Measurements from ENCODE around the gene SLC22A5.

SLC22A5 gene

GRCh38 chr5:132429463-132430440, 60.2 kb downstream of the SLC22A5 start:
- DNase-seq (ENCODE audit: extremely low spot score), result no peak
- ChIA-PET POLR2A (interaction anchor here (0.9 kb wide), 1 partner anchor 49 kb away, joined by 3 read pairs; no protein-coding TSS in a partner anchor), CTCF (interaction anchor here (0.8 to 10.8 kb wide), 12 partner anchors 9 to 96 kb away, joined by 3 to 104 read pairs (median 6); partner anchors contain the start of gene IRF1)
- TF ChIP-seq CTCF (IDR thresholded peaks at IDR 0.05; ENCODE audit: control extremely low read depth, extremely low read depth, low read depth, missing control alignments), result no peak

GRCh38 chr5:132430746-132431145, 61.2 kb downstream of the SLC22A5 start:
- DNase-seq (ENCODE audit: extremely low spot score), result no peak
- ChIA-PET POLR2A (interaction anchor here (0.6 to 0.9 kb wide), 2 partner anchors 9 to 48 kb away, joined by 3 to 6 read pairs; no protein-coding TSS in a partner anchor), CTCF (interaction anchor here (0.6 to 10.8 kb wide), 11 partner anchors 10 to 71 kb away, joined by 3 to 104 read pairs (median 6); no protein-coding TSS in a partner anchor)
- no peak for TF ChIP-seq CTCF (IDR thresholded peaks at IDR 0.05; ENCODE audit: control extremely low read depth, extremely low read depth, low read depth, missing control alignments)

DNA sequence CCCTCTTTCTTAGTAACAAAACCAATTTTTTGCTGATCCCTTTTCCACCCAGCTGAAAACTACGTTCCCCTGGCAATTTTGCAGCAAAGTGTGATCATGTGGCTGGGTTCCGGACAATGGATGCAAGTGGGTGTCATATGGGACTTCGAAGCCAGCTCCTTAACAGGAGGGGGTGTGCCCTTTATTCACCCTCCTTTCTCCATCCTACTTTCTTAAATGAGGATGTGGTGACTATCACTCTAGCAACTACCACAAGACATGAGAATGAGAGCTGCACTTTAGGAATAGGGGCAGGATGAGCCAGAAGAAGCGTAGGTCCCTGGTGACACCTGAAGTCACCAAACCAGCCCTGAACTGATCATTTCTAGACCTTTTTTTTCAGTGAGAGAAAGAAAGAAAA, 62.1 kb downstream of the SLC22A5 start:
- no peak for TF ChIP-seq CTCF (IDR thresholded peaks at IDR 0.05; ENCODE audit: control extremely low read depth, extremely low read depth, low read depth, missing control alignments)

GRCh38 chr5:132433141-132433540, 63.6 kb downstream of the SLC22A5 start:
- no peak for TF ChIP-seq CTCF (IDR thresholded peaks at IDR 0.05; ENCODE audit: control extremely low read depth, extremely low read depth, low read depth, missing control alignments)
- no peak for DNase-seq (ENCODE audit: extremely low spot score)
- CTCF ChIA-PET, result interaction anchor here (1.0 to 5.3 kb wide), 2 partner anchors 13 to 33 kb away, joined by 5 to 23 read pairs; no protein-coding TSS in a partner anchor
- POLR2A ChIA-PET, result interaction anchor here (0.6 kb wide), 1 partner anchor 11 kb away, joined by 7 read pairs; no protein-coding TSS in a partner anchor

More for the DNA sequence above, 62.1 kb downstream of the SLC22A5 start:
- CTCF ChIA-PET, result interaction anchor here (1.3 to 10.8 kb wide), 7 partner anchors 11 to 70 kb away, joined by 3 to 104 read pairs (median 7); no protein-coding TSS in a partner anchor
- no peak for DNase-seq (ENCODE audit: extremely low spot score)
- POLR2A ChIA-PET, result interaction anchor here (0.5 to 0.7 kb wide), 2 partner anchors 59 to 312 kb away, joined by 3 to 8 read pairs; partner anchors contain the start of gene IRF1

GRCh38 chr5:132434416-132435286, 65.1 kb downstream of the SLC22A5 start:
- CTCF ChIA-PET, result interaction anchor here (0.9 to 5.8 kb wide), 6 partner anchors 9 to 66 kb away, joined by 3 to 59 read pairs (median 4); no protein-coding TSS in a partner anchor
- DNase-seq (ENCODE audit: extremely low spot score), result no peak
- no peak for TF ChIP-seq CTCF (IDR thresholded peaks at IDR 0.05; ENCODE audit: control extremely low read depth, extremely low read depth, low read depth, missing control alignments)
- POLR2A ChIA-PET, result no interaction called here
